Inflammatory macrophage treated with lipopolysaccharide for 4 hours (primary cell): ENCODE results near the gene RPS6KA5.

Experiments used
- DNase-seq: peaks from one replicate; pipeline ENCODE4 v3.0.0-alpha.2; 2020

Gene RPS6KA5

GRCh38 chr14:91021991-91022621, 38.3 kb downstream of the RPS6KA5 start:
- peak; percentile 41 for DNase-seq

GRCh38 chr14:91021115-91021514, 39.3 kb downstream of the RPS6KA5 start:
- no peak for DNase-seq

GRCh38 chr14:91019673-91020072, 40.8 kb downstream of the RPS6KA5 start:
- no peak for DNase-seq

GRCh38 chr14:91018481-91018880, 42.0 kb downstream of the RPS6KA5 start:
- DNase-seq = no peak

- DNase-seq = no peak
Observed at GRCh38 chr14:91016800-91017410, 43.5 kb downstream of the RPS6KA5 start.

GRCh38 chr14:91015435-91015834, 45.0 kb downstream of the RPS6KA5 start:
- DNase-seq = no peak

GRCh38 chr14:91012045-91012444, 48.4 kb downstream of the RPS6KA5 start:
- peak; percentile 69 for DNase-seq

- no peak for DNase-seq
Observed at GRCh38 chr14:91010153-91010533, 50.3 kb downstream of the RPS6KA5 start.

- DNase-seq = peak; percentile 96
Observed at GRCh38 chr14:91009501-91010152, 50.8 kb downstream of the RPS6KA5 start.

GRCh38 chr14:91008759-91009409, 51.6 kb downstream of the RPS6KA5 start:
- DNase-seq = peak; percentile 82

- no peak for DNase-seq
Observed at GRCh38 chr14:91005716-91006115, 54.7 kb downstream of the RPS6KA5 start.

- DNase-seq = no peak
Observed at GRCh38 chr14:91004987-91005386, 55.5 kb downstream of the RPS6KA5 start.

- no peak for DNase-seq
Observed at GRCh38 chr14:90999299-90999698, 61.1 kb downstream of the RPS6KA5 start.

- DNase-seq = no peak
Observed at GRCh38 chr14:90996967-90997366, 63.5 kb downstream of the RPS6KA5 start.

- DNase-seq = no peak
Observed at GRCh38 chr14:90995785-90996184, 64.7 kb downstream of the RPS6KA5 start.

- no peak for DNase-seq
Observed at GRCh38 chr14:90993792-90994191, 66.6 kb downstream of the RPS6KA5 start.

GRCh38 chr14:90991690-90992443, 68.6 kb downstream of the RPS6KA5 start:
- DNase-seq = peak; percentile 20

GRCh38 chr14:90990141-90990540, 70.3 kb downstream of the RPS6KA5 start:
- DNase-seq = no peak

- DNase-seq = no peak
Observed at GRCh38 chr14:90987140-90987539, 73.3 kb downstream of the RPS6KA5 start.

- no peak for DNase-seq
Observed at GRCh38 chr14:90986510-90986909, 73.9 kb downstream of the RPS6KA5 start.

GRCh38 chr14:90985601-90986242, 74.7 kb downstream of the RPS6KA5 start:
- no peak for DNase-seq

- no peak for DNase-seq
Observed at GRCh38 chr14:90983560-90983959, 76.9 kb downstream of the RPS6KA5 start.

- no peak for DNase-seq
Observed at GRCh38 chr14:90981636-90982035, 78.8 kb downstream of the RPS6KA5 start.
